Glomerular endothelial cell (primary cell): ENCODE data around the gene BCOR. TPM values are rescaled to one million over a fixed set of nuclear protein-coding genes. Genes with fewer than 3 reads are reported as not detected.

Experiments
- DNase-seq: peaks from one replicate; pipeline ENCODE4 v3.0.0-alpha.2; 2011; ENCODE audit warnings: low read depth, low spot score; ENCODE audit errors: extremely low read depth
- total RNA-seq: library from RNA; depleted of rRNA; stranded (reverse); fragments of >200 nt; gene quantifications from 2 replicates; pipeline ENCODE4 v1.2.3, GENCODE V29; 2015

BCOR gene
- total RNA-seq, 1 donor from 2014 or later = 30.8 TPM

DNA sequence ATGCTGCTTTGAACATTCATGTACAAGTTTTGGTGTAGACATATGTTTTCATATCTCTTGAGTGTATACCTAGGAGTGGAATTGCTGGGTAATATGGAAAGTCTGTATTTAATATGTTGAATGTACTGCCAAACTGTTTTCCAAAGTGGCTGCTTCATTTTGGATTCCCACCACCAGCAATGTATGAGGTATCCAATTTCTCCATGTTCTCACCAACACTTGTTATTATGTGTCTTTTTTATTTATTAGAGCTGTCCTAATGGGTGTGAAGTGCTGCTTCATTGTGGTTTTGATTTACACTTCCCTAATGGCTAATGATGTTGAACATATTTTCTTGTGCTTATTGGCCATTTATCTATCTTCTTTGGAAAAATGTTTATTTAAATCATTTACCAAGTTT is 60.4 kb downstream of the BCOR start:
- no peak for DNase-seq

DNA sequence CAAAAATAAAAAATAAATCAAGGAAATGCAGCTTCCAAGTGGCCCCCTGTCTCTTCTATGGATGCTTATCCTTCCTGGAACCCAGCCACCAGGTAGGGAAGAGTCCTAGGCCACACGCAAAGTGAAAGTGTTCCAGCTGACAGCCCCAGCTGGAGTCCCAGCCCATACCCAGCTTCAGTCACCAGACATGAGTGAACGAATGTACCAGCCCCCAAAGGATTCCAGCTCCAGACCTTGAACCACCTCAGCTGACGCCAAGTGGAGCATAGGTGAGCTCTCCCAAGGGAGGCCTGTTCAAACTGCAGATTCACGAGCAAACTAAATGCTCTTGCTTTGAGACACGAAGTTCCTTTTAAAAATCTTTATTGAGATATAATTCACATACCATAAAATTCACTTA is 62.0 kb downstream of the BCOR start:
- DNase-seq = no peak

GRCh38 chrX:40031911-40032310 is 65.8 kb downstream of the BCOR start:
- no peak for DNase-seq

GRCh38 chrX:40030205-40030604 is 67.6 kb downstream of the BCOR start:
- DNase-seq = no peak

DNA sequence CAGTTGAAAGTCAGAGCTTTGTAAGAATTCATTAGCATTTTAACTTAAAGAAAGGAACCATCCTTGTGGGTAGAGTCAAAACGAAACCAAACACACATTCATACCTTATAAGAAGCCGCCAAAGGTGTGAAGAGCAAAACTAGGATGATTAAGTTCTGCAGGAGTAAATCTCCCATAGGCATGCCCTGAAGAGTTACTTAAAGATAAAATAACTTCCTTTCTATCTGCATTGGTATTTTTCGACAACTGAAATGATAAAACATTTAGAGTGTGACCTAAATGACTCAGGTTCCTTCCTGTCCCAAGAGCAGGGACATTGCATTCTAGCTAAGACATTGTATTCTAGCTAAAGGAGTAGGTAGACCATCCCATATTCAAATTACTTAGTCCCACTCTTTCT is 75.3 kb downstream of the BCOR start:
- no peak for DNase-seq

DNA sequence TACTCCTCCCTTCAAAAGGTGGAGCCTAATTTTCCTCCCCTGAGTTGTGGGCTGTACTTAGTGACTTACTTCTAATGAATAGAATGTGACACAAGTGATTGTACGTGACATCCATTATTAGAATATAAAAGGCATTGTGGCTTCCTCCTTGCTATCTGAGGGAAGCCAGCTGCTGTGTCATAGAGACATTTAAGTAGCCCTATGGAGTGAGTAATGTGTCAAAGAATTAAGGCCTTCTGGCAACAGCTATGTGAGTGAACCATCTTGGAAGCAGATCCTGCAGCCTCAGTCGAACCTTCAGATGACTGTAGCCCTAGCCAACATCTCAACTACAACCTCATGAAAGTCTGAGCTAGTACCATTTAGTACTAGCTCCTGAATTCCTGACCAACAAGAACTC is 76.1 kb downstream of the BCOR start:
- DNase-seq = no peak

DNA sequence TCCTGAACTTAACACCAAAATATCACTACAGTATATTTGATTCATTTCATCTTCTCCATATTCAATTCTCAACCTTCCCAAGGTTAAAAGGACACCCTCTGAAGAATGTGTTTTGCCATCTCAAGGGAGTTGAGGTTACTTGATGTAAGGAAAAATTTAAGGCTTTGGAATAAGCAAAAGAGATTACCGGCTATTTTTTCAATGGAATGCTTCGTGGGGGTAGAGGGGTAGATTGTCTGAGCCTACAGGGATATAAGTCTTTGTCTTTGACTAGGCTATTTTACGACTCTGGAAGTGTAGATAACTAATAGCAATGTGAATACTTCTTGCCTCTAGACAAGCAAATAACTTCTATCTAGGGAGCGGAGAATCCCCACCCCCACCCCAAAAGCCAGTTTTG is 78.2 kb downstream of the BCOR start:
- no peak for DNase-seq

DNA sequence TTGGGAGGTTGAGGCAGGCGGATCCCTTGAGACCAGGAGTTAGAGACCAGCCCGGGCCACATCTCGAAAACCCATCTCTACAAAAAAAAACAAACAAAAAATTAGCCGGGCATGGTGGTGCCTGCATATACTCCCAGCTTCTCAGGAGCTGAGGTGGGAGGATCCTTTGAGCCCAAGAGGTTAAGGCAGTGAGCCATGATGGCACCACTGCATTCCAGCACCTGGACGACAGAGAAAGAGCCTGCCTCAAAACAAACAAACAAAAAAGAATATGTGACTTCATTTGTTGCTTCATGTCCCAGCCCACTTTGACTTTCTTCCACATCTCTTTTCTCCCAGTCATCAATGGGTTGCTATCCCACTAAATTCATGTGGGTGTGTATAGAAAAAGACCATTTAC is 79.7 kb downstream of the BCOR start:
- DNase-seq = no peak

DNA sequence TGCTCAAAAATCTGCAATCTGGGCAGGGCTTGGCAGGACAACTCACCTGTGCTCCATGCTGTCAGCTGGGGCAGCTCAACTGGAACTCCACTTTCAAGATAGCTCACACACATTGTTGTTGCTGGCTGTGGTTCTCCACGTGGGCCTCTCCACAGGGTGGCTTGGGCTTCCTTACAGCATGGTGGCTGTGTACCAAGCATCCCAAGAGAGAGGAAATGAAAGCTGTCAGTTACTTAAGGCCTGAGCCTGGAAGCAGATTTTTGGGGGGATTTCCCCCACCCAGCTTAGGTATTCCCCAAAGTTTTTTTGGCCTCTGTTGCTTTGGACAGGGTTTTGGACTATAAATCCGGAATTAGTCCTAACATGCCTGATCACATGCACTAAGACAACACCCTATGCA is 81.0 kb downstream of the BCOR start:
- DNase-seq = no peak

GRCh38 chrX:40015693-40016092 is 82.1 kb downstream of the BCOR start:
- no peak for DNase-seq

- no peak for DNase-seq
Observed at GRCh38 chrX:40013266-40014195, 84.2 kb downstream of the BCOR start.

DNA sequence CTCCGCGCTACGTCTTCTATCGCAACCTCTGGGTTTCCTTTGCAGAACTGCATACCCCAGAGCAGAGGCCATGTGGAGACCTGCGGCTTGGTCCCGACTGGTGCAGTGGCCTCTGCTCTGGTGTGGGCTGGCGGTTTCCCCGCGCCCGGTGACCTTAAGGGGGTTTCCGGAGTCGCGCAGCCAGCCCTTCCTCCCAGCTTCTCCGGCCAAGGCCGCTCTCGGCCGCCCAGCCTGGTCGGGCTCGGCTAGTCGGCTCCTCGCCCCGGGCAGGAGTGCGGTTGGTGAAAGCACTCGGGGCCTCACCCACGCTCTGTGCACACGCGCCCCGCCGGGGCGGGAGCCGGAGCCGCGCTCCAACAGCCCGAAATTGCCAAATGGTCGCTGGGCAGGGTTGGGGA is 84.9 kb downstream of the BCOR start:
- DNase-seq = no peak

GRCh38 chrX:40012039-40012867 is 85.5 kb downstream of the BCOR start:
- no peak for DNase-seq

DNA sequence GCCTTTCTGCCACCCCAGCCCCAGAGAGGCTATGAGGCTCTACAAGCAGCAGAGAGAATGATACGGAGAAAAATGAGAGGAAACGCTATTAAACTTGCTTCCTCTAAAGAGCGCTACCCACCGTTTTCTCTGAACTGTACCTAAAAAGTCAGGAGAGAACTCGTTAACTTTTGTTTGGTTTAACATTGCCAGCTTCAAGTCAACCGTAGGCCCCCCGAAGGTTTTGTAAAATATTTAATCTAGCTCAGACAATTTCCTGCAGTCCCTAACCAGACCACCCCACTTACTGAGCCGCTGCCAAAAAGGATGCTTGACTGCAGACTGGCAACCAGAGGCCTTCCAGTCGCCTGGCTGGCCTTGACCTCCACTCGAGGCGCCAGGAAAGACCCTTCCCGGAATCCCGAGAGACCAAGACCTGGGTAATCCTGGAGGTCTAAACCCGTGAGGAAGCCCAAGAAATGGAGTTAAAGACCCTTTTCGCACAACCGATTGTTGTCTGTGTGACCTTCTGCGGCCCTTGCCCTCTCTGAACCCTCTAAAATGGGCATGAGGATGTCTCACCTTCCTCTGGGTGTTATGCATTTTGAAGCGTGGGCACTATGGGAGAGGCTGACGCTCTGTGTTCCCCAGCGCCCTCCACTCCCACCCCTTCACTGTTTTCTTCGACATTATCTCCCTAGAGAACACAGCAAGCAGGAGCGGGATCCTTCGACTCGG is 86.3 kb downstream of the BCOR start:
- DNase-seq = no peak

DNA sequence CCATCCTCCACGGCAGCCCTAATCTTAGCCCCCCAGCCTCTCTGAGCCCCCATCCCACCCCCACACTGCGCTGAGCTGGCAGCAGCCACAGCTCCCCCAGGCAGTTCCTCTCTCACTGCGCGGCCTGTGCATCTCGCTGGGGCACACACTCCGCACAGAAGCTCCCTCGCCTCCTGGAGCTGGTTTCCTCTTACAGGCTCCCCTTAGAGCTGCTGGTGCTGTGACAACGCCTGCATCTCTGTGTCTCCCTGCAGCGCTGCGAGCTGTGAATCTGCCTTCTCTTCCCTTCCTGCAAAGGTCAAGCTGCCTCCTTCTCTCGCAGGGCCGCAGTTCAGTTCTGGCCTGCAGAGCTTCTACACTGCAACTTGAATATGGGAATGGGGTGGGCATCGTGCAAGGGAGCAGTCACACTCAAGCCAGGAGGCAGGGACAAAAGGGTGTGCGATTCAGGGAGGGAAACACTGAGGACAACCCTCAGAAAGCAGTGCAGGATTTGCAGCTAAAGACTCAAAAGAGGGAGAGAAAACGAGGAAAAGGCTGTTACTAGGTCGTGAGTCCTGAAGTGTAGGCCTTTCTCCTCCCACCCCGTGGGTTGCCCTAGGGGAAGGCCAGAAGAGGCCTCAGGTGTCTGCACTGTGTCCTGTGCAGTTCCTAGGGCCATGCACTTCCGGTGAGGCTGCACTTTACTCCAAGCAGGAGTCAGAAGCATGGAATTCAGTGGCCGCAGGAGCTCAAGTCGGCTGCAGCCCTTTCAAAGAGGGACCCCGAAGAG is 87.0 kb downstream of the BCOR start:
- no peak for DNase-seq

DNA sequence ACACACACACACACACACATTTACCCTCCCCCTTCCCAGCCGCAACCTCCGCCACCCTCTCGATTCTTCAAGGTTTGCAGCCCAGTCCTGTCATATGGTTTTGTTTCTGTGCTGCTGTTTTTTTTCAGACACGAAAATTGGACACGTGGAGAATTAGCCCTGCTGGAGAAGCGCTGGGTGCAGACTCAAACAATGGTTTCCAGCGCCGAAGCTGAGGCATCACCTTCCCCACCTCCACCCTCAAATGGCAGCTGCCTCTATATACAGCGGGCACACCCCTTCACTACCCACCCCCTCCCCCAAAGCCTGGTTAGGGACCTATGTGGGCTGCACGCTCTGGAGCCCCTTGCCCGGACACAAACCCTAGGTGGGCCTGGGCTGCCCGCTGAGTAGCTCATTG is 87.9 kb downstream of the BCOR start:
- DNase-seq = no peak

DNA sequence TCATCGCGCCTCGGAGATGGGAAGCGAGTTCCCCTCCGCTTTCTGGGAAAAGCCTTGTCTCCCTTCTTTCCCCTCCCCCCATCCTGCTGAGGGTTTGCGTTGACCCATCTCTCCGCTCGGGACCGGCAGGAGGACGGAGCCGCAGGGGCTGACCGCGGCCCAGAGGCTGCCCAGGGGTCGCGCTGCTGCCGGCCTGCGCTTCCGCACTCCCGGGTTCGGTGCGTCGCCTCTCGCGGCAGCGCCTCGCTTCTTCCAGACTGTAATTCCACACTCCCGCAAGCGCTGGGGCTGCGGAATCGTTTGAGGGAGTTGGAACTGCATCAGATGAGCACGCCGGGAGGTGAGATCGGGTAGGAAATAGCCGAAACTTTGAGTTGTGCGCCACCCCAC is 88.3 kb downstream of the BCOR start:
- DNase-seq = no peak

- DNase-seq = no peak
Observed at GRCh38 chrX:40008791-40009461, 88.8 kb downstream of the BCOR start.

DNA sequence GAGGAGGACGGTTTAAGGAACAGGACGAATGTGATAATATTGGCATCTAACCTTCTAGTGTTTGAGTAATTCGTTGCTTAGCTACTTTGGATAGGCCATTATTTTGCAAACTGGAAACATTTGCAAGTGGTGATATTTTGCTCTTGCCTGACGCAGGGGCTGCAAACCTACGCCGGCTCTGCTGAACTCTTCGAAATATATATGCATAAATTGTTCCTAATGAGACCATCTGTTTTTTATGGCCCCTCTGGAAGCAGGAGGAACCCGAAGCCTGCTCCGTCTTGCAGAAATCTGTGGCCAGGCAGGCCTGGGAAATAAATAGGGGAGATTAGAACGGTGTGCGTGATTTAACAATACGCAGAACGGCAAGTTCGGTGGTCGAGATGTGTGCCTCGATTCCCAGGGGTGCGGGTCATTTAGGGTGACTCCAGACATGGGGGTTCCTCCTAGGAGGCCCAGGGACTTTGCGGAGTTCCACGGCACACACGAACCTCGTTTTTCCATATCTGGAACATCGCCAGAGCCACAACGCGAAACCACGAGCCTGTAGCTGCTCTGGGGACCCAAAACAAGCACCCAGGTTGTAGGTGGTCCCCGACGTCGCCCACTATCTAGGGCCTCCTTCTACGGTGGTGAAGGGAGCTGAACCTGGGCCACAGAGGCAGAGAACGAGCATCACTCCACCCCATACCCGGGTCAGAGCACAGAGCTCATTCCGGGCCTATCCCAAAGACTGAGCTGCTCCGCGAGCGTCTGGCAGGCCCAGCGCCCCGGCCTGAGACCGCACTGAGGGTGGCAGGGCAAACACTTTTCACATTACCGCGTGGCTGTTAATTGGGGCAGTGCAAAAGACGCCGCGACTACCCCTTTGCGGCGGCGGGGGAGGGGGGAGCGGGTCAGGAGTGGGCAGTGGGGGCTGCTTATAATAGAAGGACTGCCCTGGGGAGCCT is 89.7 kb downstream of the BCOR start:
- no peak for DNase-seq
